ENCODE results near the gene FBXO31.

Gene FBXO31

GRCh38 chr16:87418644-87419043, 35.1 kb upstream of the FBXO31 start:
- peaks cover 4% of the 10 kb centered on the region for H3K79me1 ChIP-seq (ENCODE audit: low read depth, low read length)
- no peak overlapping the region for H3K23ac ChIP-seq (ENCODE audit: low read depth, low read length, poor library complexity)
- no CpG with 5 or more reads among the region's 6 CpGs for WGBS, 2 donors (ENCODE audit: extremely low coverage in 2 of 2, insufficient read length in 2 of 2, insufficient replicate concordance in 1 of 2)
- H2AK5ac ChIP-seq (ENCODE audit: low read depth, low read length) = no peak overlapping the region
- no peak overlapping the region for H2BK120ac ChIP-seq (ENCODE audit: low read depth, low read length)
- no peak overlapping the region for H4K8ac ChIP-seq (ENCODE audit: low read depth, low read length)
- H3K27me3 ChIP-seq (ENCODE audit: control insufficient read depth in 3 of 3, insufficient read depth in 3 of 3, low read depth in 1 of 3, low read length in 3 of 3) = no peaks in the 10 kb centered on the region
- H3K4me1 ChIP-seq (ENCODE audit: control insufficient read depth in 2 of 2, insufficient read depth in 1 of 2, low read depth in 1 of 2, low read length in 2 of 2) = no peaks in the 10 kb centered on the region
- H3K27ac ChIP-seq (replicated peaks; ENCODE audit: low read length) = no peak overlapping the region
- peaks cover 0 to 2% of the 10 kb centered on the region in 2 donors for H3K9me3 ChIP-seq (replicated peaks in 1 of 2; ENCODE audit: control insufficient read depth in 2 of 2, insufficient read depth in 1 of 2, low read depth in 1 of 2, low read length in 2 of 2)
- H3K14ac ChIP-seq (ENCODE audit: low read length) = no peak overlapping the region
- no peak for DNase-seq (ENCODE audit: low spot score)
- H3K36me3 ChIP-seq (replicated peaks in 1 of 2; ENCODE audit: control insufficient read depth in 2 of 2, insufficient read depth in 2 of 2, low read length in 2 of 2) = peaks cover 38 to 84% of the 10 kb centered on the region in 2 donors
- no peak overlapping the region for H3K4ac ChIP-seq (ENCODE audit: low read length)
- H2BK12ac ChIP-seq (ENCODE audit: low read length) = no peak overlapping the region
- H3K9ac ChIP-seq (ENCODE audit: low read depth, low read length, poor library complexity) = no peak overlapping the region
- no peak overlapping the region for H3K4me3 ChIP-seq (ENCODE audit: low read length in 2 of 2)
- H3K18ac ChIP-seq (ENCODE audit: low read length) = no peak overlapping the region
- H2AFZ ChIP-seq (ENCODE audit: low read length) = no peak overlapping the region
- H2BK5ac ChIP-seq (ENCODE audit: low read length) = no peak overlapping the region
- H2BK15ac ChIP-seq (ENCODE audit: low read length) = no peak overlapping the region
- no peak overlapping the region for H3K4me2 ChIP-seq (ENCODE audit: insufficient read depth, low read length, poor library complexity, severe bottlenecking)
- no peak overlapping the region for H4K91ac ChIP-seq (ENCODE audit: low read depth, low read length, poor library complexity)

- no peak for DNase-seq (ENCODE audit: low spot score)
- H2BK15ac ChIP-seq (ENCODE audit: low read length) = no peak overlapping the region
- no peak overlapping the region for H4K91ac ChIP-seq (ENCODE audit: low read depth, low read length, poor library complexity)
- no peak overlapping the region for H2AFZ ChIP-seq (ENCODE audit: low read length)
- peaks cover 35 to 83% of the 10 kb centered on the region in 2 donors for H3K36me3 ChIP-seq (replicated peaks in 1 of 2; ENCODE audit: control insufficient read depth in 2 of 2, insufficient read depth in 2 of 2, low read length in 2 of 2)
- WGBS, 2 donors (ENCODE audit: extremely low coverage in 2 of 2, insufficient read length in 2 of 2, insufficient replicate concordance in 1 of 2) = no CpG with 5 or more reads among the region's 18 CpGs
- no peak overlapping the region for H4K8ac ChIP-seq (ENCODE audit: low read depth, low read length)
- no peak overlapping the region for H3K27ac ChIP-seq (replicated peaks; ENCODE audit: low read length)
- no peak overlapping the region for H2BK12ac ChIP-seq (ENCODE audit: low read length)
- no peaks in the 10 kb centered on the region for H3K4me1 ChIP-seq (ENCODE audit: control insufficient read depth in 2 of 2, insufficient read depth in 1 of 2, low read depth in 1 of 2, low read length in 2 of 2)
- H3K4me3 ChIP-seq (ENCODE audit: low read length in 2 of 2) = peak overlapping the region in 1 of 2 donors; percentile 13
- H3K79me1 ChIP-seq (ENCODE audit: low read depth, low read length) = peaks cover 4% of the 10 kb centered on the region
- no peaks in the 10 kb centered on the region for H3K27me3 ChIP-seq (ENCODE audit: control insufficient read depth in 3 of 3, insufficient read depth in 3 of 3, low read depth in 1 of 3, low read length in 3 of 3)
- no peak overlapping the region for H3K14ac ChIP-seq (ENCODE audit: low read length)
- no peak overlapping the region for H3K4ac ChIP-seq (ENCODE audit: low read length)
- H2AK5ac ChIP-seq (ENCODE audit: low read depth, low read length) = no peak overlapping the region
- H3K4me2 ChIP-seq (ENCODE audit: insufficient read depth, low read length, poor library complexity, severe bottlenecking) = no peak overlapping the region
- peaks cover 0 to 2% of the 10 kb centered on the region in 2 donors for H3K9me3 ChIP-seq (replicated peaks in 1 of 2; ENCODE audit: control insufficient read depth in 2 of 2, insufficient read depth in 1 of 2, low read depth in 1 of 2, low read length in 2 of 2)
- H2BK120ac ChIP-seq (ENCODE audit: low read depth, low read length) = no peak overlapping the region
- no peak overlapping the region for H2BK5ac ChIP-seq (ENCODE audit: low read length)
- H3K23ac ChIP-seq (ENCODE audit: low read depth, low read length, poor library complexity) = peak overlapping the region; percentile 52
- H3K9ac ChIP-seq (ENCODE audit: low read depth, low read length, poor library complexity) = no peak overlapping the region
- no peak overlapping the region for H3K18ac ChIP-seq (ENCODE audit: low read length)
Measured at GRCh38 chr16:87418216-87418615, 34.6 kb upstream of the FBXO31 start.

GRCh38 chr16:87417528-87417910, 33.9 kb upstream of the FBXO31 start:
- H3K9ac ChIP-seq (ENCODE audit: low read depth, low read length, poor library complexity) = no peak overlapping the region
- H3K4me3 ChIP-seq (ENCODE audit: low read length in 2 of 2) = no peak overlapping the region
- H2BK5ac ChIP-seq (ENCODE audit: low read length) = no peak overlapping the region
- H3K18ac ChIP-seq (ENCODE audit: low read length) = no peak overlapping the region
- H3K27ac ChIP-seq (replicated peaks; ENCODE audit: low read length) = no peak overlapping the region
- peak overlapping the region; percentile 2 for H3K23ac ChIP-seq (ENCODE audit: low read depth, low read length, poor library complexity)
- H3K14ac ChIP-seq (ENCODE audit: low read length) = no peak overlapping the region
- H3K4me2 ChIP-seq (ENCODE audit: insufficient read depth, low read length, poor library complexity, severe bottlenecking) = no peak overlapping the region
- no peak overlapping the region for H2BK15ac ChIP-seq (ENCODE audit: low read length)
- no peak overlapping the region for H2AFZ ChIP-seq (ENCODE audit: low read length)
- no peak overlapping the region for H4K91ac ChIP-seq (ENCODE audit: low read depth, low read length, poor library complexity)
- H3K79me1 ChIP-seq (ENCODE audit: low read depth, low read length) = peaks cover 6% of the 10 kb centered on the region
- no peaks in the 10 kb centered on the region for H3K4me1 ChIP-seq (ENCODE audit: control insufficient read depth in 2 of 2, insufficient read depth in 1 of 2, low read depth in 1 of 2, low read length in 2 of 2)
- peaks cover 0 to 2% of the 10 kb centered on the region in 2 donors for H3K9me3 ChIP-seq (replicated peaks in 1 of 2; ENCODE audit: control insufficient read depth in 2 of 2, insufficient read depth in 1 of 2, low read depth in 1 of 2, low read length in 2 of 2)
- H2AK5ac ChIP-seq (ENCODE audit: low read depth, low read length) = no peak overlapping the region
- no peak overlapping the region for H2BK120ac ChIP-seq (ENCODE audit: low read depth, low read length)
- no peak overlapping the region for H3K4ac ChIP-seq (ENCODE audit: low read length)
- no peak overlapping the region for H4K8ac ChIP-seq (ENCODE audit: low read depth, low read length)
- no peaks in the 10 kb centered on the region for H3K27me3 ChIP-seq (ENCODE audit: control insufficient read depth in 3 of 3, insufficient read depth in 3 of 3, low read depth in 1 of 3, low read length in 3 of 3)
- peaks cover 35 to 83% of the 10 kb centered on the region in 2 donors for H3K36me3 ChIP-seq (replicated peaks in 1 of 2; ENCODE audit: control insufficient read depth in 2 of 2, insufficient read depth in 2 of 2, low read length in 2 of 2)
- no CpG with 5 or more reads among the region's 13 CpGs for WGBS, 2 donors (ENCODE audit: extremely low coverage in 2 of 2, insufficient read length in 2 of 2, insufficient replicate concordance in 1 of 2)
- DNase-seq (ENCODE audit: low spot score) = no peak
- H2BK12ac ChIP-seq (ENCODE audit: low read length) = no peak overlapping the region

- Histone ChIP-seq H4K8ac (ENCODE audit: low read depth, low read length) (no peak overlapping the region), H3K79me1 (ENCODE audit: low read depth, low read length) (peaks cover 6% of the 10 kb centered on the region), H2BK5ac (ENCODE audit: low read length) (no peak overlapping the region), H3K9ac (ENCODE audit: low read depth, low read length, poor library complexity) (no peak overlapping the region), H4K91ac (ENCODE audit: low read depth, low read length, poor library complexity) (no peak overlapping the region), H3K4me1 (ENCODE audit: control insufficient read depth in 2 of 2, insufficient read depth in 1 of 2, low read depth in 1 of 2, low read length in 2 of 2) (no peaks in the 10 kb centered on the region), H3K27me3 (ENCODE audit: control insufficient read depth in 3 of 3, insufficient read depth in 3 of 3, low read depth in 1 of 3, low read length in 3 of 3) (no peaks in the 10 kb centered on the region), H3K27ac (replicated peaks; ENCODE audit: low read length) (no peak overlapping the region), H3K18ac (ENCODE audit: low read length) (no peak overlapping the region), H2BK15ac (ENCODE audit: low read length) (no peak overlapping the region), H2AFZ (ENCODE audit: low read length) (no peak overlapping the region), H3K23ac (ENCODE audit: low read depth, low read length, poor library complexity) (no peak overlapping the region), H2AK5ac (ENCODE audit: low read depth, low read length) (no peak overlapping the region), H2BK120ac (ENCODE audit: low read depth, low read length) (no peak overlapping the region), H3K4me2 (ENCODE audit: insufficient read depth, low read length, poor library complexity, severe bottlenecking) (no peak overlapping the region), H2BK12ac (ENCODE audit: low read length) (no peak overlapping the region), H3K4ac (ENCODE audit: low read length) (no peak overlapping the region), H3K9me3 (replicated peaks in 1 of 2; ENCODE audit: control insufficient read depth in 2 of 2, insufficient read depth in 1 of 2, low read depth in 1 of 2, low read length in 2 of 2) (peaks cover 0 to 2% of the 10 kb centered on the region in 2 donors), H3K4me3 (ENCODE audit: low read length in 2 of 2) (no peak overlapping the region), H3K36me3 (replicated peaks in 1 of 2; ENCODE audit: control insufficient read depth in 2 of 2, insufficient read depth in 2 of 2, low read length in 2 of 2) (peaks cover 38 to 84% of the 10 kb centered on the region in 2 donors), H3K14ac (ENCODE audit: low read length) (no peak overlapping the region)
- no CpG with 5 or more reads among the region's 23 CpGs for WGBS, 2 donors (ENCODE audit: extremely low coverage in 2 of 2, insufficient read length in 2 of 2, insufficient replicate concordance in 1 of 2)
- no peak for DNase-seq (ENCODE audit: low spot score)
Measured at GRCh38 chr16:87416826-87417527, 33.4 kb upstream of the FBXO31 start.
